ENCODE measurements around the gene WDR5. TPM values are rescaled to one million over a fixed set of nuclear protein-coding genes. Genes with fewer than 3 reads are reported as not detected.

Gene WDR5
- total and polyA plus RNA-seq, 2 experiments from 2014 or later, result 19.8 to 20.2 TPM

GRCh38 chr9:134174073-134174449, 38.2 kb downstream of the WDR5 start:
- Histone ChIP-seq H3K79me2 (no peaks in the 10 kb centered on the region), H3K4me3 (no peak overlapping the region), H2AFZ (no peak overlapping the region), H3K27me3 (no peaks in the 10 kb centered on the region), H3K9me3 (ENCODE audit: low read depth) (no peaks in the 10 kb centered on the region), H3K9me2 (replicated peaks; ENCODE audit: insufficient read depth) (no peaks in the 10 kb centered on the region), H3K4me1 (ENCODE audit: insufficient read depth) (peaks cover 8% of the 10 kb centered on the region), H3K4me2 (no peak overlapping the region), H3K36me3 (replicated peaks; ENCODE audit: insufficient read depth, low read depth) (no peaks in the 10 kb centered on the region), H3K27ac (no peak overlapping the region), H4K20me1 (ENCODE audit: insufficient read depth, poor library complexity, severe bottlenecking) (no peaks in the 10 kb centered on the region)
- DNase-seq (ENCODE audit: low spot score), result no peak
- TF ChIP-seq EZH2phosphoT487 (IDR thresholded peaks at IDR 0.05; ENCODE audit: low read depth, severe bottlenecking, unreplicated experiment) (no peak), EZH2 (IDR thresholded peaks at IDR 0.05; ENCODE audit: borderline replicate concordance) (no peak), CTCF (IDR thresholded peaks at IDR 0.05; ENCODE audit: poor library complexity) (no peak)
- WGBS (ENCODE audit: low lambda C conversion rate, missing lambda C conversion rate), result 89% methylated on average over 9 of the region's 9 CpGs

GRCh38 chr9:134174526-134175290, 38.8 kb downstream of the WDR5 start:
- WGBS (ENCODE audit: low lambda C conversion rate, missing lambda C conversion rate), result 91% methylated on average over 19 of the region's 19 CpGs
- no peak overlapping the region for H3K27ac ChIP-seq
- H3K9me3 ChIP-seq (ENCODE audit: low read depth), result no peaks in the 10 kb centered on the region
- no peak overlapping the region for H2AFZ ChIP-seq
- no peak for TF ChIP-seq EZH2phosphoT487 (IDR thresholded peaks at IDR 0.05; ENCODE audit: low read depth, severe bottlenecking, unreplicated experiment)
- TF ChIP-seq EZH2 (IDR thresholded peaks at IDR 0.05; ENCODE audit: borderline replicate concordance), result no peak
- TF ChIP-seq CTCF (IDR thresholded peaks at IDR 0.05; ENCODE audit: poor library complexity), result no peak
- no peaks in the 10 kb centered on the region for H3K27me3 ChIP-seq
- H3K4me3 ChIP-seq, result no peak overlapping the region
- H4K20me1 ChIP-seq (ENCODE audit: insufficient read depth, poor library complexity, severe bottlenecking), result no peaks in the 10 kb centered on the region
- H3K9me2 ChIP-seq (replicated peaks; ENCODE audit: insufficient read depth), result no peaks in the 10 kb centered on the region
- peaks cover 8% of the 10 kb centered on the region for H3K4me1 ChIP-seq (ENCODE audit: insufficient read depth)
- H3K79me2 ChIP-seq, result no peaks in the 10 kb centered on the region
- H3K4me2 ChIP-seq, result no peak overlapping the region
- no peak for DNase-seq (ENCODE audit: low spot score)
- H3K36me3 ChIP-seq (replicated peaks; ENCODE audit: insufficient read depth, low read depth), result no peaks in the 10 kb centered on the region

GRCh38 chr9:134175291-134175807, 39.5 kb downstream of the WDR5 start:
- no peaks in the 10 kb centered on the region for H3K36me3 ChIP-seq (replicated peaks; ENCODE audit: insufficient read depth, low read depth)
- DNase-seq (ENCODE audit: low spot score), result no peak
- no peaks in the 10 kb centered on the region for H3K9me2 ChIP-seq (replicated peaks; ENCODE audit: insufficient read depth)
- no peaks in the 10 kb centered on the region for H4K20me1 ChIP-seq (ENCODE audit: insufficient read depth, poor library complexity, severe bottlenecking)
- H3K27me3 ChIP-seq, result no peaks in the 10 kb centered on the region
- WGBS (ENCODE audit: low lambda C conversion rate, missing lambda C conversion rate), result 35% methylated on average over 4 of the region's 20 CpGs
- TF ChIP-seq EZH2 (IDR thresholded peaks at IDR 0.05; ENCODE audit: borderline replicate concordance), result no peak
- TF ChIP-seq EZH2phosphoT487 (IDR thresholded peaks at IDR 0.05; ENCODE audit: low read depth, severe bottlenecking, unreplicated experiment), result no peak
- no peak for TF ChIP-seq CTCF (IDR thresholded peaks at IDR 0.05; ENCODE audit: poor library complexity)
- H3K9me3 ChIP-seq (ENCODE audit: low read depth), result no peaks in the 10 kb centered on the region
- no peak overlapping the region for H3K27ac ChIP-seq
- H2AFZ ChIP-seq, result no peak overlapping the region
- no peaks in the 10 kb centered on the region for H3K79me2 ChIP-seq
- no peak overlapping the region for H3K4me3 ChIP-seq
- peaks cover 8% of the 10 kb centered on the region for H3K4me1 ChIP-seq (ENCODE audit: insufficient read depth)
- no peak overlapping the region for H3K4me2 ChIP-seq

Data from hepatocyte (in vitro differentiated cells).